Dermis blood vessel endothelial cell (primary cell): ENCODE results near the gene SMAD6. TPM values are rescaled to one million over a fixed set of nuclear protein-coding genes. Genes with fewer than 3 reads are reported as not detected.

Experiments used
- DNase-seq: peaks from one replicate; pipeline ENCODE4 v3.0.0; 2010
- total RNA-seq: library from RNA; depleted of rRNA; stranded (reverse); fragments of >200 nt; gene quantifications from 2 replicates; pipeline ENCODE4 v1.2.3, GENCODE V29; 2014

SMAD6 gene
- total RNA-seq, 1 donor from 2014 or later, result 11.9 TPM

- no peak for DNase-seq
Observed at GRCh38 chr15:66721501-66721937, 19.5 kb downstream of the SMAD6 start.

- no peak for DNase-seq
Observed at GRCh38 chr15:66721954-66722353, 19.9 kb downstream of the SMAD6 start.

GRCh38 chr15:66722757-66723540, 20.9 kb downstream of the SMAD6 start:
- DNase-seq, result peak; percentile 42

- no peak for DNase-seq
Observed at GRCh38 chr15:66723826-66724731, 22.0 kb downstream of the SMAD6 start.

GRCh38 chr15:66724732-66725463, 22.9 kb downstream of the SMAD6 start:
- no peak for DNase-seq

- no peak for DNase-seq
Observed at GRCh38 chr15:66725464-66725785, 23.4 kb downstream of the SMAD6 start.

GRCh38 chr15:66726386-66726785, 24.4 kb downstream of the SMAD6 start:
- no peak for DNase-seq

- peak; percentile 33 for DNase-seq
Observed at GRCh38 chr15:66729331-66729951, 27.4 kb downstream of the SMAD6 start.

GRCh38 chr15:66730168-66731021, 28.4 kb downstream of the SMAD6 start:
- peak; percentile 57 for DNase-seq

- no peak for DNase-seq
Observed at GRCh38 chr15:66733976-66734375, 31.9 kb downstream of the SMAD6 start.

GRCh38 chr15:66734961-66735908, 33.2 kb downstream of the SMAD6 start:
- DNase-seq, result peak; percentile 41

- peak; percentile 50 for DNase-seq
Observed at GRCh38 chr15:66735909-66736305, 33.9 kb downstream of the SMAD6 start.

GRCh38 chr15:66737243-66738010, 35.4 kb downstream of the SMAD6 start:
- no peak for DNase-seq

GRCh38 chr15:66738116-66738515, 36.1 kb downstream of the SMAD6 start:
- DNase-seq, result no peak

- DNase-seq, result no peak
Observed at GRCh38 chr15:66738595-66738994, 36.6 kb downstream of the SMAD6 start.

- DNase-seq, result no peak
Observed at GRCh38 chr15:66739287-66739686, 37.3 kb downstream of the SMAD6 start.

- no peak for DNase-seq
Observed at GRCh38 chr15:66740802-66741201, 38.8 kb downstream of the SMAD6 start.

- DNase-seq, result no peak
Observed at GRCh38 chr15:66741646-66742045, 39.6 kb downstream of the SMAD6 start.

GRCh38 chr15:66742286-66742685, 40.2 kb downstream of the SMAD6 start:
- DNase-seq, result no peak

GRCh38 chr15:66743204-66743603, 41.2 kb downstream of the SMAD6 start:
- no peak for DNase-seq
